Measurements from ENCODE around the gene ATRN. TPM values are rescaled to one million over a fixed set of nuclear protein-coding genes. Genes with fewer than 3 reads are reported as not detected.

The ATRN gene
- total and polyA plus RNA-seq, 2 of the 8 experiments (the other 6 are each of a cell fraction or from before 2014, with no cell fraction given) = 12.0 to 17.4 TPM

GRCh38 chr20:3645309-3646066 is 174.7 kb downstream of the ATRN start (continued):
- TF ChIP-seq USF2 (IDR thresholded peaks at IDR 0.05; ENCODE audit: low read length) = no peak
- TF ChIP-seq SP2 (IDR thresholded peaks at IDR 0.05; ENCODE audit: low read length) = no peak
- no peak for TF ChIP-seq TAF1 (IDR thresholded peaks at IDR 0.05; ENCODE audit: low read depth, low read length)
- TF ChIP-seq SIRT6 (IDR thresholded peaks at IDR 0.05; ENCODE audit: low read length) = no peak
- no peak for TF ChIP-seq SRF (IDR thresholded peaks at IDR 0.05; ENCODE audit: low read depth, low read length)

All from H1 (cell line).